ACHN (cell line): Measurements from ENCODE around the gene CEP68.
"Not testable (repeated sequence)": the region's sequence is repeated elsewhere in the genome, so short reads cannot be mapped to it uniquely, and the experiment has no call there.

Experiments used
- DNase-seq: peaks from one replicate; pipeline ENCODE4 v3.0.0-alpha.2; 2015
- in situ Hi-C: cut with HindIII; loops from 2 replicates; pipeline ENCODE4 v1.10.0; 2017; ENCODE audit warnings: low sequenced_read_pairs, low pct_ligation_motif_present, low pct_unique_long_range_greater_than_20kb

Gene CEP68

DNA sequence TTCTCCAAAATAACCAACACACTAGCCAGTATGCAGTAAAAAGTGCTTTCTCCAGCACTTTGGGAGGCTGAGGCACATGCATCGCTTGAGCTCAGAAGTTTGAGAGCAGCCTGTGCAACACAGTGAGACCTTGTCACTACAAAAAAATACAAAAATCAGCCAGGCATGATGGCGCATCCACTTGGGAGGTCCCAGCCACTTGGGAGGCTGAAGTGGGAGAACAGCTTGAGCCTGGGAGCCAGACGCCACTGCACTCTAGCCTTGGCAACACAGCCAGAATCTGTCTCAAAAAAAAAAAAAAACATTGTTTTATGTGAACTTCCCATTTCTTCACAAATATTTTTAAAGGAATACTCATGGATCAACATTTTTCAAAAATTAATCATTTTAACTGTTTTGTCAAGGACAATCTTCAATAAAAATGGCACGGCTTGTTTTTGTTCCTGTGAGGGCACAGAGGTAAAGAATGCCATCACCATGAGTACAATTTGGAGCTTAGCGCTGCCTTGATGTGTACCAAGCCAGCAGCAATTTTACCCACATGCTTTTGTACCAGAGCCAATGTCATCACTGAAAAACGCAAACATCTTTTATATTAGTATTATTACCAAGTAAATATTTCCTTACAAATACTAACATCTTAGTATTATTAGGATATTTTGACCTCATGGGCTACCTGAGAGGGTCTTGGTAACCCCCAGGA is 46.9 kb downstream of the CEP68 start:
- in situ Hi-C loops, result no loop called here

DNA sequence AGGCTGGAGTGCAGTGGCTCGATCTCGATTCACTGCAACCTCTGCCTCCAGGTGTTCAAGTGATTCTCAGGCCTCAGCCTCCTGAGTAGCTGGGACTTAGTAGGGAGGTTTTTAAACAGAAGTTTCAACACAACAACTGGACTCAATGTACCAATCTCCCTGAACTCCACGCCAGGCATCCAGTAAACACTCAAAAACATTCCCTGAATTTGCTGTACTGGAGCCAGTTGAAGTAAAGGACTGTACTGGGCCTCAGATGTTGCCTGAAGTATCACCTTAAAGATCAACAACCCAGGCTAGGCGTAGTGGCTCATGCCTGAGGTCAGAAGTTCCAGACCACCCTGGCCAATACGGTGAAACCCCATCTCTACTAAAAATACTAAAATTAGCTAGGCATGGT is 51.3 kb downstream of the CEP68 start:
- in situ Hi-C loops, result no loop called here
- DNase-seq, result no peak

More for the DNA sequence above, 46.9 kb downstream of the CEP68 start:
- DNase-seq, result no peak

DNA sequence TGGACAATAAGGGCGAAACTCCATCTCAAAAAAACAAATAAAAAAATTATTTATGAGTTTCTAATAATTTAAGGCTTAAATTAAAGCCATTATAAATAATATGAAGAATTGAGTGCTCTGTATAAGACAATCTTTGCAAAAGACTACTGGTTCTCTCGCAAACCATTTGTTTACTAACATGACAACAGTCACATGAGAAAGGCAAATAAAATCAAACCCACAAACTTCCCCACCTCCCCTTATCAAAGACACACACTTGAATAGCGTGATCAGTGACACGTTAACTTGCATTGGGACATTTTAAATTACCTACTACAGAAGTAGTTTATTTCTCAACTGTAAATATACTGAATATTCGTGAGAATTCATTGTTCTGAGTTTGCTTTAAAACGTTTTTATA is 52.6 kb downstream of the CEP68 start:
- in situ Hi-C loops, result no loop called here
- DNase-seq, result no peak

DNA sequence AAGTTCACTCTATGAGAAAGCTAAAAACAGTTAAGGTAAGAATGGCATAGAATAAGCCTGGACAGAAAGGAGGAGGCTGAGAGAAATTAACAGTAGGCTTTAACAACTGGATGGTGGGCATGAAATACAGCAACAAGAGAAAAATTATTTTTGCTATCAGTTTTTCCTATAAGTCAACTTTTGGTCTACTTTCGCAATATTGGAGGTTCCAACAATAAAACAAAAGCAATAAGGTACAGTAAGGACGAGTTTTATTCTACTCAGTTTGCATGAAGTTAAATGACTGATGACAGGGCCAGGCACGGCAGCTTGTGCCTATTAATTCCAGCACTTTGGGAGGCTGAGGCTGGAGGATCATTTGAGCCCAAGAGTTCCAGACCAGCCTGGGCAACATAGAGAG is 56.4 kb downstream of the CEP68 start:
- in situ Hi-C loops, result no loop called here
- DNase-seq, result no peak

DNA sequence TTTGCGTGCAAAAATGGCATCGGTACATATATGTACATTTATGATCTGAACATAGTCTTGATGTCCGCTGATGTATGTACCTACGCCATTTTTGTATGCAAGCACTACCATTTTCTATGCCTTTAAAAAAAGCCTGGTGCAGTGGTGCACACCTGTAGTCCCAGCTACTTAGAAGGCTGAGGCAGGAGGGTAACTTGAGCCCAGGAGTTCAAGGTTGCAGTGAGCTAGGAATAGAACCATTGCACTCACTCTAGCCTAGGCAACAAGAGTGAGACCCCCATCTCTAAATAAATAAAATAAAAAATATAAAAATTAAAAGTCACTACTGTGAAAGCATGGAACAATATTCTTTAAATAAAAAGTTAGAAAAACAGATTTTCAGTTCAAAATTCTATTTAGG is 57.0 kb downstream of the CEP68 start:
- in situ Hi-C loops, result no loop called here
- no peak for DNase-seq

DNA sequence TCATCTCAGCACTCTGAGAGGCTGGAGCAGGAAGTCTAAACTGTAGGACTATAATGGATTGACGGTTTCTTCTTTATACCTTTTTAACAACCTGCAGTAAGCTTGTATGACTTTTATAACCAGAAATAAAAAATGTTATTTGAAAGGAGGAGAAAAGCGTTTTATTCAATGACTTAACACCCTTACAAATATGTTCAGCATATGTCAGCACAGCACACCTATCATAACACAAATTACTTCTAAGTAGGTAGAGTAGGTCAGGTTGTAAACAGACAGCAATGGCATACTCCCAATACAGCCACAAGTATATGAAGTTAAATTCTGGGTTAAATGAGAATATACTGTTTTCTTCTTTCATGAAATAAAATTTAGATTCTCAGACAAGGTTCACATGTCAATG is 57.6 kb downstream of the CEP68 start:
- in situ Hi-C loops, result no loop called here
- no peak for DNase-seq

DNA sequence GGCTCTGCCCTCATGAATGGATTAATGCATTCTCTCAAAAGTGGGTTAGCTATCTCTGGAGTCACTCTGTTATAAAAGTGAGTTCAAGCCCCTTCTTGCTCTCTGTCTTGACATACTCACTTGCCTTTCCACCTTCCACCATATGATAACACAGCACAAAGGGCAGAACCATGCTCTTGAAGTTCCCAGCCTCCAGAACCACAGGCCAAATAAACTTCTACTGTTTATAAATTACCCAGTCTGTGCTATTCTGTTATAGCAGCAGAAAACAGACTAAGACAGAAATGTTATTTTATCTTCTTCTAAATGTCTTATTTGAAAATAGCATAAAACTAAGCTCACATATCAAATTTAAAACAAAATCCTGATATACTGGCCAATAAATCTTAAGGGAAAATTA is 58.7 kb downstream of the CEP68 start:
- in situ Hi-C loops, result no loop called here
- no peak for DNase-seq

DNA sequence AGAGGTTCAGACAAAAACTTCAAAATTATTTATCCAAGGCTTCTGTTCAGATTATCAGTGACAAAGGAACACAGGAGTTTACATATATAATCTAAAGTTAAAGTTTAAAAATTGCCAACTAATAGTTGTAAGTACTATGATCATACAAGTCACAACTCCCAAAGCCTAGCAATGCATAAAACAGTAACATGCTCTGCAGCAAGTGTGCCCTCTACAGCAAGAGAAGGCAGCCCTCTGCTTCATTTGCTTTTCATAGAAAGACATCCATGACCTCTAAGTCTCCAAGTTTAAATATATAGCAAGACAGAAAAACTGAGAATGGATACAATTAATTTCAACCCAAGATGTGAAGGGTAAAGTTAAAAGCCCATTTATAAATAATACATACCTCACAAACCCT is 60.4 kb downstream of the CEP68 start:
- DNase-seq, result no peak

DNA sequence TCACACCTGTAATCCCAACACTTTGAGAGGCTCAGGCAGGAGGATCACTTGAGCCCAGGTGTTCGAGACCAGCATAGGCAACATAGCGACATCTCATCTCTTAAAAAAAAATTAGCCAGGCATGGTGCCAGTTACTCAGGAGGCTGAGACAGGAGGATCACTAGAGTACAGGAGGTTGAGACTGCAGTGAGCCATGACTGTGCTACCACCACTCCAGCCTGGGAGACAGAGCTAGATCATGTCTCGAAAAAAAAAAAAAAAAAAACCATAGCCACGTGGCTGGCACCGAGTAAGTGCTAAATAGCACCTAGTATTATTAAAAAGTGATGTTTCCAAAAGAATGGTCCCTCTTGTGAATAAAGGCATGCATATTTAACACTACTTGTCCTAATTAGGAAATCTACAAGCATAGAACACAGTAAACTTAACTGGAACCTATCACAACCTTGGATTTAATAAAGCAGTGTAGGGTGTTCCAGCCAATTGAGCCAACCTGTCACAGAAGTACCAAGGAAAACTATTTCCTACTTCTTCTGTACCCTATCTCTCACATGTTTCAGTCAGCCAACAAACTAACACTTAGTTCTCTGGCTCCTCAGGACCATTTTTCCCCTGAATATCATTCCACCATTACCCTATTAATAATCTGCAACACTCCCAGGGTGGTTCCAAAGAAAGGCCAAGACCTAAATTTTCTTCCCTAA is 64.9 kb downstream of the CEP68 start:
- in situ Hi-C loops, result no loop called here
- no peak for DNase-seq

More for the DNA sequence above, 60.4 kb downstream of the CEP68 start:
- in situ Hi-C loops, result no loop called here

DNA sequence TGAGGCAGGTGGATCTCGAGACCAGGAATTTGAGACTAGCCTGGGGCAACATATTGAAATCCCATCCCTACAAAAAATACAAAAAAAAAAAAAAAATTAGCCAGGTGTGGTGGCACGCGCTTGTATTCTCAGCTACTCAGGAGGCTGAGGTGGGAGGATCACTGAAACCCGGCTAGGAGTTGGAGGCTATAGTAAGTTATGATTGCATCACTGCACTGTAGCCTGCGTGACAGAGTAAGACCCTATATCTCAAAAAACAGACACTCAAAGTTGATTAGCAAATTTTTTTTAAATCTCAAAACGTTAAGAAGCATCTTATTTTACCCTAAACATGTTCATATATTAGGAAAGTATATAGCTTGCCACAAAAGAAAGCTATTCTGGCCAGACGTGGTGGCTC is 66.1 kb downstream of the CEP68 start:
- in situ Hi-C loops, result no loop called here
- DNase-seq, result no peak

DNA sequence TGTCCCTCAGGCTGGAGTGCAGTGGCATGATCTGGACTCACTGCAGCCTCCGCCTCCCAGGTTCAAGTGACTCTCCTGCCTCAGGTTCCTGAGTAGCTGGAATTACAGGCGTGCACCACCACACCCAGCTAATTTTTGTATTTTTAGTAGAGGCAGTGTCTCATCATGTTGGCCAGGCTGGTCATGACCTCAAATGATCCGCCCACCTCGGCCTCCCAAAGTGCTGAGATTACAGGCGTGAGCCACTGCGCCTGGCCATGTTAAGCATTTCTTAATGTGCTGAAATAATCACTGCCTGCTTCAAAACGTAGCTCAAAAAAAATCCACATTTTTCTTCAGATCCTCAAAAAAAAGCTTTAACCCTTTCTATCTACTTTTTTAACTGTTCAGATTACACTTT is 69.2 kb downstream of the CEP68 start:
- DNase-seq, result not testable (repeated sequence)

DNA sequence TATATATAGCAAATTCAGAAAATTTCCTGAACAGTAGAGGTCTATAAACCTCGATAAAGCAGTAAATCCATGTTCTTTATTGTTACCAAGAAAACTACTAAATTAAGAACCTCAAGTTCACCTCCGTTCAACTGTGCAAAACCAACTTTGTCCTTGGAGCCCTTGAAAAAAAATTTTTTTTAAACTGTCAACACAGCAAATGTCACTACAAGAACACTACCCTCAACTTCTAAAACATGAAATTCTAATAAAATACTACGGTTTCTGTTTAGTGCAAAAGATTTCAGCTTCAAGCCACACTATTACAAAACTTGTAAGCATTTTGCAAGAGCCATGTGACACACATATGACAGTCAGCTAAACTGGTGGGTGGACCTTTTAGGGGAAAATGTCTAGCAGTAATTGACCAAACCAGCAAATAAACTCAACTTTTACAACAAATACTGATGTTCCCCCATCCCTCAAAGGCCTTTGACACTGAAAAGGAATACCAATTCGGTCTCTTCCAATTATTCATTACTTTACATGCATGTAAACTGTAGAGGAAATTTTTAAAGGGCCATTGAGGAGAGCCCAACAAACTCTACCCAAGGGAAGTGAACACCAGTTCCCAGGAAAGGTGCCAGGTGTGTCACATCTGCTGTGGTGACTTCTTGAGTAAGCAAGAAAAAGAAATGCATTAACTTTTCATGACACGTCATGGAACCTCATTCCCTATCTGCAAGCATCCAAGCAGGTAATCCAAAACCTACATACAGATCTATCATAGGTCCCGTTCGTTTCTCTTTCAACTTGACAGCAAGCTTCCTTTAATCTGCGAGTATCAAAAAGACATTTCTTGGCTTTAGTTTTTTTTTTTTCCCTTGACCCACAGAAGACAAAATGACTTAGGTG is 72.3 kb downstream of the CEP68 start:
- in situ Hi-C loops, result no loop called here
- DNase-seq, result no peak

More for the DNA sequence above, 69.2 kb downstream of the CEP68 start:
- in situ Hi-C loops, result not testable (repeated sequence)

DNA sequence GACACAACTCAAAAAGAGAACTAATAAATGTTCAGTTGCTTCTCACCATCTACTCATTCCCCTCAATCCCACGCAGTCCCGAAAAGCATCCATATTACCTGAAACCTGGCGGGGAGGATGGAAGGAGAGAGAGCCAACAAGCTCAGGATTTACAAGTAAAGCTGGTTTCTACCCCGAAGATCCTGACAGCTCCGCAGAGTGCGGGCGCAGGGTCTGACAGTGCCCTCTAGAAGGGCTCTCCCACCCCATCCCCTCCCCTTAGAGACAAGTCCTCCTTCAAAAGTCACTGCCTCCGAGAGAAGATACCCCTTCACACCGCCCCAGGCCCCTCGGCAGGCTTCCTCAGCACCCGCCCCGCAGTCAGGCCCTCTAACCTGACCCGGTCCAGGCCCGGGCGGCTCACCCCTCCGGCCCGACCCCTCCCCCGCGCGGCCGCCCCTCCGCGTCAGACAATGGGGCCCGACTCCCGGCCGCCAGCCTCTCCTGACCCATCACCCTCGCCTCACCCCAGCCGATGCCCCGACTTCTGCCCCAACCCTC is 73.1 kb downstream of the CEP68 start:
- in situ Hi-C loops, result no loop called here
- peak; percentile 25 for DNase-seq

DNA sequence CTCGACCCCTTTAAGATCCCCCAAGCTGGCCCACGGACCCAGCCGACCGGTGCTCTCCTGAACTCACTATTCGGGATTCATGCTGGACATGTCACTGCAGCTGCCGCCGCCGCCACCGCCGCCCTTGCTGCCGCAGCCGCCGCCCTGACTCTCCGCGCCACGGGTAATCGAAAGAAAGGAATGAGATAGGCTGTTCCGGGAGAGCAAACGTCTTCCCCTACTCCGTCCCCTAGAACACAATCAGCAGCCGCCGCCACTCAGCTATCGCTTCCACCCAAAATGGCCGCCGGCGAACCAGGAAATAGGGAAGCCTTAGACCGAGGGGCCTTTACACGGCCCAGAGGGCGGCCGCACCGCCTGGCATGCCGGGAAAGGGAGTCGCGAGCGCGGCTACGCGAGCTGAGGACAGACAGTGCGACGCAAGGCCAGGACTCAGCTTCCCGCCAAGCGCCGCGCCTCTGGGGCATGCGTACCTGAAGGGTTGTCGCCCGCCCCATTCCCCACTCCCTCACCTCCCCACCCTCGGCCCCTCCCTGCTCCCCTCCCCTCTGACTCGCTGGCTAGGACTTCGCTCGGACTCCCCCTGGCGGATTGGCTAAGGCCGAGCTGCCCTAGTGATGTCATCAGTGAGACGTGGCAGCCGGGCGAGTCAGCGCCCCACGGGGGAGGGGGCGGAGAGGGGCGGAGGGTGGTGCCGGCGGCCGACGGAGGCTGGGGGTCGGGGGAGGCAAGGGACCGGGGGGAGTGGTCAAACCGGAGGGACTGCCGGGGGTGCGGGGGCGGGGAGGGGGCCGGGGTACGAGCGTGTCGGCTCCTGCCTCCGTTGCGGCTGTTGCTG is 73.8 kb downstream of the CEP68 start, which contains the start of gene RAB1A:
RAB1A (minus strand) TSS at position 281 of the 838 bp plus-strand sequence; CDS start at position 90, 191 bp downstream.
- peak; percentile 99 for DNase-seq
- in situ Hi-C loops, result no loop called here

DNA sequence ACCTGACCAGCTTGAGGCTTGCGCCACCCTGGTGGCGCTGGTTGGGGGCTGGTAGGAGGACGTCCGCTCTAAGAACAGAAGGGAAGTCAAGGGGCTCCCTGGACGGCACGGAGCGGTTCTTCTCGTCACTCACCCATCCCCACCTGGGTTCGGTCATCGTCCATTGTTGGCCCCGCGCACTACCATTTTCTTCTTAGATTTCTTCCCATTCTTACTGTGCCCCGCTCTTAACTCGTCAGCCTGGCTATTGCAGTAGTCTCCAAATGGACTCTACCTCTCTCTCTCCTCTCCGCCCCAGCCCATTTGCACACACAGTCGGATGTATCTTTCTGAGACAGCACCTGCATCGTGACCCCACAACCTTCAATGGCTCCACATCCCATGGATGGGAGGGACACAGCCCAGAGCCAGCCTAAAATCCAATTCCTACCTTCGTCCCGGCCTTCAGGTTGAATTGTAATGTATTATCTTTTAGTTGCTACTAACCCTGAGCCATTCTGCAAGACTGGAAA is 74.5 kb downstream of the CEP68 start:
- DNase-seq, result no peak
- in situ Hi-C loops, result no loop called here

DNA sequence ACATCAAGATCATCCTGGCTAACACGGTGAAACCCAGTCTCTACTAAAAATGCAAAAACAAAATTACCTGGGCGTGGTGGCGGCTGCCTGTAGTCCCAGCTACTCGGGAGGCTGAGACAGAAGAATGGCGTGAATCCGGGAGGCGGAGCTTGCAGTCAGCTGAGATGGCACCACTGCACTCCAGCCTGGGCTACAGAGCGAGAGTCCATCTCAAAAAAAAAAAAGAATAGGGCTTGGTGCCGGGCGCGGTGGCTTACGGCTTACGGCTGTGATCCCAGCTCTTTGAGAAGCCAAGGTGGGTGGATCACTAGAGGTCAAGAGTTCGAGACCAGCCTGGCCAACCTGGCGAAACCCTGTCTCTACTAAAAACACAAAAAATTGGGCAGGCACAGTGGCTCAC is 76.7 kb downstream of the CEP68 start:
- DNase-seq, in situ Hi-C loops: not testable (repeated sequence)

DNA sequence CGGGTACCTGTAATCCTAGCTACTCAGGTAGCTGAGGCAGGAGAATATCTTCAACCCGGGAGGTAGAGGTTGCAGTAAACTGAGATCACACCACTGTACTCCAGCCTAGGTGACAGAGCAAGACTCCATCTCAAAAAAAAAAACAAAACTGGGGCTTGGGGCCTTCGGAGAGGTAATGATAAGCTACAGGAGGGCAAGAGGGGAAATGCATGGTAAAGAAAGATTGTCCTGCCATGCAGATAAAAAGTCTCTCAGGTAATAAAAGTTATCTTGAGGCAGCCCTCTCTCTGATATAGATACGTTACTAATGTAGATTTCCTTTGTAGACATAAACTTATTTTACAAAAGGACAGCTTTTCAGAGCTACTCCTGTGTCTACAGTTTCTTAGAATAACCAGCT is 77.4 kb downstream of the CEP68 start:
- no peak for DNase-seq

DNA sequence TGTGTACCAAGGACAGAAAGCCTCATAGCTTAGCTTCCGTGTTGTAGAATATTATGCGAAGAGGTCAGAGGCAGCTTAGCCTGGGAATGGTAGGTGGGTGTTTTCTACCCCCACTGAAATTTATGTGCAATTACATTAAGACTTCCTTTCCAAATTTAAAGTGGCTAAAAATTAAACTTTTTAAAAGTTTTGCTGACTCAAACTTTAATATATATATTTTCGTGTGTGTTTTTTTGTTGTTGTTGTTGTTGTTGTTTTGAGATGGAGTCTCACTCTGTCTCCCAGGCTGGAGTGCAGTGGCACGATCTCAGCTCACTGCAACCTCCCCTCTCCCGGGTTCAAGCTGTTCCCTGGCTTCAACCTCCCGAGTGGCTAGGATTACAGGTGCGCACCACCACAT is 77.9 kb downstream of the CEP68 start:
- in situ Hi-C loops, result no loop called here
- no peak for DNase-seq

More for the DNA sequence above, 77.4 kb downstream of the CEP68 start:
- in situ Hi-C loops, result no loop called here
